ENCODE data around the gene RUSC1. TPM values are rescaled to one million over a fixed set of nuclear protein-coding genes. Genes with fewer than 3 reads are reported as not detected.

RUSC1 gene
- total and polyA plus RNA-seq, 2 of the 8 experiments (the other 6 are each of a cell fraction or from before 2014, with no cell fraction given): 54.6 to 90.4 TPM

DNA sequence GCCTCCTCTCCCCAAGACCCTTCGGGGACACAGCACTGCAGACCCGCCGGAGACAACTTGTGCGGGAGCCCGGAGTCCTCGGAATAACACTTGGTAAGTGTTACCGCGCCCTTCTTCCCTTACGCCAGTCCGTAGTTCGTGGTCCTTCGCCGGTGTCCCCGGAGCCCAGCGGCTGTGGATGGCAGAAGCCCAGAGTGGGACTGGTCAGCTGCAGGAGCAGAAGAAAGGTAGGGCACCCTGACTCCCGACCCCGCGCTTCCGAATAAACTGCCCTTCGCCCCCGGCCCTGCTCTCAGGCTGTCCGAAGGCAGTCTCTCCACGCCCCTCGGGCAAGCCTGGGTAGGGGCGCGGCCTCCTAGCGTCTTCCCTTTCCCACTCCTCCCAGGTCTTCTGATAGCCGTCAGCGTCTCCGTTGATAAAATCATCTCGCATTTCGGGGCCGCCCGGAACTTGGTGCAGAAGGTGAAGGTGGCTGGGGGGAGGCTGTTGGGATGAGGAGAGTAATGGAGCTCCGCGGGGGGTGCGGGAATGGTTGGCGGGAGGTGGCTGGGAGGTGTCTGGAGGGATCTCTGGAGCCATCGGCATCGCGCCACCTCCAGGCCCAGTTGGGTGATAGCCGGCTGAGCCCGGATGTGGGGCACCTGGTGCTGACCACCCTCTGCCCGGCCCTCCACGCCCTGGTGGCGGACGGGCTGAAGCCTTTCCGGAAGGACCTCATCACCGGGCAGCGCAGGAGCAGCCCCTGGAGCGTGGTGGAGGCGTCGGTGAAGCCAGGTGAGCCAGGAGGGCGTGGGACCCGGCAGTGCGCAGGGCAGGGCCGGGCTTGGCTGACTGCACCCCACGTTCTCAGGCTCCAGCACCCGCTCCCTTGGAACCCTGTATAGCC lies 4.3 kb downstream of the RUSC1 start (continued):
- no peak for TF ChIP-seq KDM5A (IDR thresholded peaks at IDR 0.05; ENCODE audit: low read length)
- TF ChIP-seq, protein P1, sequence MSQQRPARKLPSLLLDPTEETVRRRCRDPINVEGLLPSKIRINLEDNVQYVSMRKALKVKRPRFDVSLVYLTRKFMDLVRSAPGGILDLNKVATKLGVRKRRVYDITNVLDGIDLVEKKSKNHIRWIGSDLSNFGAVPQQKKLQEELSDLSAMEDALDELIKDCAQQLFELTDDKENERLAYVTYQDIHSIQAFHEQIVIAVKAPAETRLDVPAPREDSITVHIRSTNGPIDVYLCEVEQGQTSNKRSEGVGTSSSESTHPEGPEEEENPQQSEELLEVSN (IDR thresholded peaks at IDR 0.05): 0 out of 2 replicates have a peak, but pooled peaks have one; percentile 11
- TF ChIP-seq HDAC2 (IDR thresholded peaks at IDR 0.05; ENCODE audit: borderline replicate concordance in 1 of 2, low read depth in 2 of 2, low read length in 2 of 2): no peak
- no peak for TF ChIP-seq FOSL1 (IDR thresholded peaks at IDR 0.05; ENCODE audit: insufficient read depth, low read depth, low read length)
- no peak for TF ChIP-seq CEBPB (IDR thresholded peaks at IDR 0.05; ENCODE audit: low read depth, low read length)
- no peak for TF ChIP-seq TAF7 (optimal IDR thresholded peaks at IDR 0.05; ENCODE audit: borderline replicate concordance, low read depth, low read length)
- TF ChIP-seq JUN (IDR thresholded peaks at IDR 0.05; ENCODE audit: low read depth, low read length): no peak
- 0 out of 2 replicates have a peak, but pooled peaks have one; percentile 5 for TF ChIP-seq SP1 (IDR thresholded peaks at IDR 0.05; ENCODE audit: low read depth, low read length)
- TF ChIP-seq, protein P2, sequence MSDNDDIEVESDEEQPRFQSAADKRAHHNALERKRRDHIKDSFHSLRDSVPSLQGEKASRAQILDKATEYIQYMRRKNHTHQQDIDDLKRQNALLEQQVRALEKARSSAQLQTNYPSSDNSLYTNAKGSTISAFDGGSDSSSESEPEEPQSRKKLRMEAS (IDR thresholded peaks at IDR 0.05): no peak
- no peak for TF ChIP-seq ZNF274 (IDR thresholded peaks at IDR 0.05; ENCODE audit: borderline replicate concordance, extremely low read depth, low read length)
- no peak for TF ChIP-seq POLR2A (IDR thresholded peaks at IDR 0.05; ENCODE audit: control extremely low read depth in 1 of 2, low read depth in 2 of 2, low read length in 2 of 2)
- TF ChIP-seq TBP (IDR thresholded peaks at IDR 0.05; ENCODE audit: low read depth, low read length): peak; percentile 41; the same call in 1 of the 2 replicates
- no peak; the same call in 1 of the 2 replicates for TF ChIP-seq SP4 (IDR thresholded peaks at IDR 0.05; ENCODE audit: low read length)
- no peak for TF ChIP-seq GABPA (IDR thresholded peaks at IDR 0.05; ENCODE audit: borderline replicate concordance, insufficient read depth, low read length)
